GM18502 (cell line): ENCODE data around the gene AGPAT2.

Experiments used
- ATAC-seq: cut with Tn5 transposase; IDR thresholded peaks from one replicate; pipeline ENCODE4 v1.9.1; 2021; ENCODE audit warnings: mild to moderate bottlenecking; ENCODE audit not compliant: unreplicated experiment, poor library complexity

Gene AGPAT2

DNA sequence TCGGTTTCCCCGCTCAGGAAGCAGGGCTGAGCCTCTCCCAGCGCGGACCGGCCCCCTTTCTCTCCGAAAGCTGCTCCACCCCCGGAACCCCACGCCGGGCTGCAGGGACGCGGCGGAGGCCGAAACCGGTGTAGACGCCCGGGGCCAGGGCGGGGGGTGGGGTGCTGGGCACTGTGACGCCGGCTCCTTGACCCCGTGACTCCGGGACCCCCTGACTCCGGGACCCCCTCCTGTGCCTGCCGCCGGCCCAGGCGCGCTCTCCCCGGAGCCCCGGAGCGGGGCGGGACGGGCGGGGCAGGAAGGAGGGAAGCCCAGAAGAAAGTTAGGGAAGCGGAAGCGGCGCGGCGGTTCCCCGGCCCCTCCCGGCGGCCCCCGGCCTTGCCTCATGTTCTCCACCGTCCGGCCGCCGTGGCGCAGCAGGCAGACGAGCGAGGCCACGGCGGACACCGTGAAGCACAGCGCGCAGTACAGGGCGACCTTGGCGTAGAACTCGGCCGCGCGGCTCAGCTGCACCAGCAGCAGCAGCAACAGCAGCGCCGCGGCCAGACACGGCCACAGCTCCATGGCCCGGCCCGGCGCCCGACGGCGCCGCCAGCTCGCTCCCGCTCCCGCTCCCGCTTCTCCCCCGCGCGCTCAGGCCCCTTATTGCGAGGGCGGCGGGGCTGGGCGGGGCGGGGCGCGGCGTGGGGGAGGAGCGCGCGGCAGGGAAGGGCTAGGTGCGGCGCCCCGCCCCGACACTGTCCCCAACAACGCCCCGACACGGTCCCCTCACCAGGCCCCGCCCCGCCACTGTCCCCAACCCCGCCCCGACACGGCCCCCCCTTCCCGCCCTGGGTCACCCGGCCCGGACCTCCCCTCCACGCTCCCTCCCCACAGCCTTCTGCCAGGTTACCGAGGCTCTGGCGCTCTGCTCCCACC is at the start of gene AGPAT2:
TSS of gene AGPAT2 (minus strand) at position 664 of the 918 bp plus-strand sequence. CDS start at position 564, 100 bp downstream.
- peak; percentile 68 for ATAC-seq

DNA sequence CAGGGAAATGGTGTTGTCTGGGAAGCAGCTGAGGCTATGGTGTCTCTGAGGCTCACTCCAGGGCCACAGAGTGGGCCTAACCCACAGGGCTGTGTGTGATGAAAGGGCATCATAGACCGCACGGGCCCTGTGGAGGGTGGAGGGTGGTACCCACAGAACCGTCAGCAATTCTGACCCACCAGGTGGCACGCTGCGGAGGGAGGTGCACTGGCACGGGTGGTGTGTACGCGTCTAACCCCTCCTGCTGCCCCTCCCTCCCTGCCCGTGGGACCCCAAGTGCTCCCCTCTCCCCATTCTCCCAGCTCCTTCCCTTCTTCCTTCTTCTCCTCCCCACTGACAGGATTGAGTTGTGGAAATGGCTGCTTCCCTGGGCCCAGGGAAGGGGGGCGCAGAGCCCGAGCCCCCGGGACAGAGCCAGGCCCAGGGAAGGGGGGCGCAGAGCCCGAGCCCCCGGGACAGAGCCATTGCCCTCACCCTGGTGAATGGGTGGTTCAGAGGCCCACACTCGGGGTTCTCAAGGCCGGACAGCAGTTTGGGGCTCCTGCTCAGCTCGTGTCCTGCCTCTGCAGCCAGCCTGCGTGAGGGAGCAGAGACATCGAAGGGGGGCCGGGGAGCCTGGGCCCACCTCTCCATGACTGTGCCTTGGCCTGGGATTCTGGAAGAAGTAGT is 48.7 kb upstream of the AGPAT2 start:
- ATAC-seq = no peak

DNA sequence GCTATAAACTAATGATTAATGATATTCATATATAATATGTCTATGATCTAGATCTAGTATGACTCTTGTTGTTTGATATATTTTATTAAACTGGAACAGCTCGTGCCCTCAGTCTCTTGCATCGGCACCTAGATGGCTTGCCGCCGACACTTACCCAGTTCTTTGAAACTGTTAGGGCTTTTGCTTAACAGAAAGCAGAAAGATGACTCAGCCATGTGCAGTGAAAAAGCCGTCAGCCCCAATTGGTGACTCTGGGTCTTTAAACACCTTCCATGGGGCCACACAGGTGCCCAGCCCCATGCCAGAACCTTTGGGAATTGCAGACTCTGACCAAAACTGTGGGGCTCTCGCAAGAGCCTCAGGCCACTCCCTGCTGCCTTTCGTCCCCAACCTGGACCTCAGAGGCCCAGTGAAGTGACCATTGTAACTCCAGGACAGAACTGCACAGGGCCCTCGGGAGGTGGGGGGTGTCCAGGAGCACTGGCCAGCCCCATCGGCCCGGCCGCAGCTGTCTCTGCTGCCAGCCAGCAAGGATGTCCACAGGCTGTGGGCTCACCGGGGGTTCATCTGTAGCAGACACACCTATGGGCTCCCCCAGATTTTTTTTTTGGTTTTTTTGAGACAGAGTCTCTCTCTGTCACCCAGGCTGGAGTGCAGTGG is 47.7 kb upstream of the AGPAT2 start:
- no peak for ATAC-seq

DNA sequence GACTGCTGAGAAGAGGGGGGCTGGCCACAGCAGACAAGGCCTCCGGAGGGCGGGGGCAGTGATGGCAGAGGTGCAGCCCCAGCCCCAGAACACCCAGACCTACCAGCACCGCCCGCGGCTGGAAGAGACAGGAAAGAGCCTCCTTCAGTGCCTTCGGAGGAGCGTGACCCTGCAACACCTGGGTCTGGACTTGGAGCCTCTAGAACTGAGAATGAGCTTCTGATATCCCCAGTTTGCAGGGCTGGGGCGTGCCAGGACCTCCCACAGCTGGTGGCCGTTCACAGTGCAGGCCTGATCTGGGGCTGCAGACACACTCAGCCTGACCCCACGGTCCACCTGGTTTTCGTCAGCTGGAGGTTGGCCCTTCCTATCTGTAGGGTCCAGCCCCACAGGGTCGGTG is 46.4 kb upstream of the AGPAT2 start:
- no peak for ATAC-seq

DNA sequence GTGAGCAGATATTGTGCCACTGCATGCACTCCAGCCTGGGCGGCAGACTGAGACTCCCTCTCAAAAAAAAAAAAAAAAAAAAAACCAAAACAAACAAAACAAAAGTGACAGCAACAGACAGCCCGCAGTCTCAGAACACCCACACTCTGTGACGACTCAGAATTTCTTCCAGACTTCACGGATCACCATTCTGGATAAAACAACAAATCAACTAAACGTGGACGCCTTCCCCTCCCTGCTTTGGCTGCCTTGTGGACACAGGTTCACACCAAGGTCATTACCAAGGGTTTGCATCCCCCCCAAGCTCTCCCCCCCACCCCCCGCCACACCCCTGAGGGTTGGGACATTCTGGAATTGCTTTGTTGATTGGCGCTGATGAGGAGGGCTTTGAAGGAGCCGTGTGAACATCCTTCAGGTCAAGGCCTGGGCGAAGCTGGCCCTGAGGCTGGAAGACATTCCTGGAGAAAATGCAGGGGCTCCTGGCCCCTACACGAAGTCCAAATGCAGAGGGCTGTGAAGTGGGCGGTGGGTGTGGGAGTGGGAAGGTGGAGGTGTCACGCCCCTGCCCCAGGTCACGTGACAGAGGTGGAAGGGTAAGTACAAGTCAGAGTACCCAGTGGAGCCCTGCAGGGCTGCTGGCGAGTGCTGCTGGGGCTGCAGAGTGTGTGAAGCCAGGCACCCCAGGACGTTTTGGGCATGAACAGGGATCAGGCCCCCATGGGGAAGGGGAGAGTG is 45.4 kb upstream of the AGPAT2 start:
- ATAC-seq = no peak

DNA sequence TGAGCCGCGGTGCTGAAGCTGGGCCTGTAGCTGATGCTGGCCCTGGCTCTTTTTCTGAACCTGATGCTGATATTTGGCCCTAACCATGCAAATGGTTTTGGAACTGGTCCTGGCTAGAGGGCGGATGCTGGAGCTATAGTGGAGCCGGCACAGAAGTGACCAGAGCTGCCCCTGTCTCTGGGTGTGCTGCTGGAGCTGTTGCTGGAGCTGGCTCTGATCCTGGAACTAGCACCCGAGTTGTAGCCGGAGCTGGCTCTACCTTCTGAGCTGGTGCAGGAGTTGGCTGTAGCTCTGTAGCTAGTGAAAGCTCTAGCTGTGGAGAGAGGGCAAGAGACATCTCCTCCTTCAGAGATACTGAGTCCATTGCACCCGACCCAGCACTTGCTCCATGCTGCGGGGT is 42.7 kb upstream of the AGPAT2 start:
- no peak for ATAC-seq

DNA sequence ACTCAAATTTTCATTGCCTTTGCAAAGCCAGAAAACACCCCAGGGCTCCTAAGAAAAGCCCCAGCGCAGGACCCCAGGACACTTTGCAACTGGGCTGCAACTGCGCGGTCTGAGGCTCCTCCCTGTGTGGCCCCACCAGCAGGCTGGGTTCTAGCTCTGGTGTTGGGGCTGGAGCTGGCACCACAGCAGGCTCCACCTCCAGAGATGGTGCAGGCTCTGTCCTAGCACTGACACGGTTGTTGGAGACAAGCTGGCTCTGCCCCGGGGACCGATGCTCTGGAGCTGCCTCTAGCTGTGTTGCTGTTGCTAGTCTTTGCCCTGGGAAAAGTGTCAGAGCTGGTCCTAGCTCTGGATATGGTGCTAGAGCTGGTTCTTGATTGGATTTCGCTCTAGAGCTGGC is 41.9 kb upstream of the AGPAT2 start:
- ATAC-seq = no peak

DNA sequence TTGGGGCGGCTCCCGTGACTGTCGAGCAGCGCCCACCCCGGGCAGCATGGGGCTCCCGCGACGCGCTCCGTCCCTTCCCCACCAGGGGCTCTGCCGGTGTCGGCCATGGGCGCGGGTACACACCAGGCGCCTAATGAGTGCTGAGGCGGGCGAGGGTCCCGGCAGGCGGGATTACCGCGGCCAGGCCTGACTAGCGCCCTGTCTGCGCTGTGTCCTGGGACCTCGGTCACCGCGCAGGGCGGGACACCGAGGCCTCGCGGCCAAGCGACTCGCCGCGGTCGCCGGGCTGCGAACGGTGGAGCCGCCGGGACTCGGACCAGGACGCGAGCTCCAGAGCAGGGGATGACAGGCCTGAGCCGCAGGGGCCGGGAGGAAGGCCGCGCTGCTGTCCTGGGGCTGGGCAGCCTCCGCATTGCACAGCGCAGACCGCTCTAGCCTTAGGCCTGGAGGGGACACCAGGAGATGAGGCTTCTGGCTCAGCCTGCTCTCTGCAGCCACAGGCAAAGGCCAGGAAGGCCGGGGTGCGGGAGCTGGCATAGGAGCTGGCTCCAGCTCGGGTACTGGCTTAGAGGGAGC is 41.4 kb upstream of the AGPAT2 start:
- ATAC-seq = peak; percentile 19

DNA sequence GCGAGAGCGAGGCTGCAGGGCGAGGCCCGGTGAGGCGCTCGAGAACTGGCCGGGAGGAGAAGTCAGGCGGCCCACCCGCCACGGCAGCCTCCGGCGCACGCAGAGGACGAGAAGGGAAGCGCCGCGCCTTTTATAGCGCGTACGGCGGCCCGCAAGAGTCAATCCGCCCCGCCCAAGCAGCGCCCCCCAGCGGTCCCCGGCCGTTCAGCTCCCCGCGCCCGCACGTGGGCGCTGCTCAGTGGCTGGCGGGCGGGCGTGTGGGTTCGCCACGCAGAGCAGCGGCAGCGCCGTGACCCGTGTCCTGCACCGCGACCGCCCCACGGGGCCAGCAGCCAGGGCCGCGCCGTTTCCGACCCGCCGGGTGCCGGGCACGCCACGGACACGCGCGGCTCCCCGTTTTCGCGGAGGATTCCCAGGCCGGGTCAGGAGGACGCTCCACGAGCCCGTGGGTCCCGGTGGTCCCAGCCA is 40.9 kb upstream of the AGPAT2 start:
- ATAC-seq = peak; percentile 68

DNA sequence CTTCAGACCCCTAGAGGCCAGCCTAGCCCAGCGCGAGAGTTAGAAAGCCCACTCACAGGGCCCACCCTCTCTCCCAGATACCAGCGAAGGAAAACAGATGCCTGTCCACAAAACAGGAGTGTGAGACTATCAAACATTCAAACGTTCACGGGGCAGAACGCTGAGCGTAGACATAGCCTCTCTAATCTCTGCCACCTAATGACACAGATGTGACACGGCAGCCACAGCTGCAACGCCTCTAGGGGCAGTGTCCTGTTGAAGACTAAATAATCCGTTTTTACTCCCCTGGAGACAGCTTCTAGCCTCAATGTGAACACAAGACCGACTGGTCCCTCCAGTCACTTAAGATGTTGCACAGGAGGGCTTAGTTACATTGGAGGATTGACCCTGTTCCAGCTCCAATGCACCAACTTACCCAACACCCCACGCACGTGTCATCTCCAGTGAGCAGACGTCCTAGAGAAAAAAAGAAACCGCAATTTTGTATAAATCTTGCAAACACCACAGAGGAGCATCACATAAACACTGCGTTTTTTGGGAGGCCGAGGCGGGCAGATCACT is 39.5 kb upstream of the AGPAT2 start:
- ATAC-seq = no peak

DNA sequence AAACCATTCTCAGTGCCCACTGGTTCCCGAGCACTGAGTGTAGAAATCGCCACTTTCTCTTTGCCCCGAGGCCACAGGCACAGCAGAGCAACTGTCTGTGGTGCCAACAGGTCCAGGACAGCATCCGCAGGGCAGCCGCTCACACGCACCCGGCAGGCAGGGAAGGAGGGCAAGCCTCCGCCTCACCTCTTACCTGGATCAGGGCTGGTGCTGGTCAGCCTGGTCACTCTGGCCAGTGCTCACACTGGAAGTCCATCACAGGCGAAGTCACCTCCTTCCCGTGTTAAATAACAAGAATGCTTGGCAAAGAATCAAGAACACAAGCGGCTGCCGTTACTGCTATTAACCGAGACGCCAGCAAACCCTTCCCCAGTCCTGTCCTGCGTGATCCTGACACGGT is 38.9 kb upstream of the AGPAT2 start:
- ATAC-seq = no peak

DNA sequence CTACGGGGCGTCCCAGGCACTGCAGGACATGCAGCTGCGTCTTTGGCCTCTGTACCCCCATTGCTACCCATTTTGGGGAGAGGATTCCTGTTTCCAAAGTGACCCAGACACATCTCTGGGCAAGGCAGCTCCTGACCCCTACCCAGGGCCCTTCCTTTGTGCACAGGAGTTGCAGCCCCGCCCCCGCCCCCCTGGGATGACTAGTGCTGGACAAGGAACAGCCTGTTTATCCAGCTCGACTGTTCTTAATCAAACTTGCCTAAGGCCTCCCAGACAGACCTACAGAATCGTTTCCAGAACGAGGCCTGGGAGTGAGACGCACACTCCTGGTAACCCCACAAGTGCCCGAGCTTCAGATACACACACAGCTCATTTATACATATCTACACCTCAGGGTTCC is 38.4 kb upstream of the AGPAT2 start:
- ATAC-seq = no peak

DNA sequence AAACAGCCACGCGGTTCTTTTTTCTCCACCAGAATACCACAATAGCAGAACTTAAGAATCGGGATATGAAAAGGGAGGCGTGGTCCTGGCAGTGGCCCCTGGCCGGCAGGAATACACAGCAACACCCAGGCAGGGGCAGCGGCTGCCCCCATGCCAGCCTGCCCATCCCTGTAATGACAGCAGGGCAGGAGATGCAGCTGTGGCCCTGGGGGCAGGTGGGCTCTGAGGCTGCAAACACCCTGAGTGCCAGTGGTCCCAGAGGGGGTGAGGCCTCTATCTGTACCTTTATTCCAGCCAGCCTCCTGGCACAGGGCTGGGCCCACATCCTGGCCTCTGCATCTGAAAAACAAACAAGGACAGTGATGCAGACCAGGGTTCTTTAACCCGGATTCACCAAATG is 37.5 kb upstream of the AGPAT2 start:
- ATAC-seq = no peak

DNA sequence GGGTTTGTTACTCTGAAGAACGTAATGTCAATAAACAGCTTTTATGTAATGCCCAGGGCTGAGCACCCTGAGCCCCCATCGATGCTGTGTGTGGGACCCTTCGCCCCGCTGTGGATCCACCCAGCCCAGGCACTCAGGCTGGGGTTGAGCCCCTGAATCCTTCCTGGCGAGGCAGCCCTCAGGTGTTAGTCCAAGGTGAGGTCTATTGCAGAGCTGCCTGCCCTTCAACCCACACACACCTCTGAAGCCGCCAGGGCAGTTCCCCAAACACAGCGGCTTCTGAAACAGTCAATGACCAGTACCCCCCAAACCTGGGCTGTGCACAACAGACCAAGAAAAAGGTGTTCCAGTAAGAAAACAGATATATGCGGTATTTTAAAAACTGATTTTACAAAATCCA is 36.7 kb upstream of the AGPAT2 start:
- no peak for ATAC-seq

DNA sequence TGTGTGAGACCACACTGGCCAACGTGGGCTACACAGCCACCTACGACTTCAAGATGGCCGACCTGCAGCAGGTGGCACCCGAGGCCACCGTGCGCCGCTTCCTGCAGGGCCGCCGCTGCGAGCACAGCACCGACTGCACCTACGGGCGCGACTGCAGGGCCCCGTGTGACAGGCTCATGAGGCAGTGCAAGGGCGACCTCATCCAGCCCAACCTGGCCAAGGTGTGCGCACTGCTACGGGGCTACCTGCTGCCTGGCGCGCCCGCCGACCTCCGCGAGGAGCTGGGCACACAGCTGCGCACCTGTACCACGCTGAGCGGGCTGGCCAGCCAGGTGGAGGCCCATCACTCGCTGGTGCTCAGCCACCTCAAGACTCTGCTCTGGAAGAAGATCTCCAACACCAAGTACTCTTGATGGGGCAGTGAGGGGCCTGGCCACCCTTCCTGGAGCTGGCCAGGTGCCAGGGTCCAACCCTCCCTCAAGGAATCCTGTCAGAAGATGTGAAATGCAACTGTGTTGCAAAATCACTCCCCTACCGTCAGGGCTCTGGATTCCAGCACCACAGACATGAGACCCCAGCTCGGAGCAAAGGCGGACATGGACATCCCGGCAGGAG is 36.2 kb upstream of the AGPAT2 start:
- ATAC-seq = no peak

DNA sequence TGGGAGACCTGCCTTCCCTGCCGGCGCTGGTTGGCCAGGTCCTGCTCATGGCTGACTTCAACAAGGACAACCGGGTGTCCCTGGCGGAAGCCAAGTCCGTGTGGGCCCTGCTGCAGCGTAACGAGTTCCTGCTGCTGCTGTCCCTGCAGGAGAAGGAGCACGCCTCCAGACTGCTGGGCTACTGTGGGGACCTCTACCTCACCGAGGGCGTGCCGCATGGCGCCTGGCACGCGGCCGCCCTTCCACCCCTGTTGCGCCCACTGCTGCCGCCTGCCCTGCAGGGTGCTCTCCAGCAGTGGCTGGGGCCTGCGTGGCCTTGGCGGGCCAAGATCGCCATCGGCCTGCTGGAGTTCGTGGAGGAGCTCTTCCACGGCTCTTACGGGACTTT is 35.7 kb upstream of the AGPAT2 start:
- no peak for ATAC-seq

DNA sequence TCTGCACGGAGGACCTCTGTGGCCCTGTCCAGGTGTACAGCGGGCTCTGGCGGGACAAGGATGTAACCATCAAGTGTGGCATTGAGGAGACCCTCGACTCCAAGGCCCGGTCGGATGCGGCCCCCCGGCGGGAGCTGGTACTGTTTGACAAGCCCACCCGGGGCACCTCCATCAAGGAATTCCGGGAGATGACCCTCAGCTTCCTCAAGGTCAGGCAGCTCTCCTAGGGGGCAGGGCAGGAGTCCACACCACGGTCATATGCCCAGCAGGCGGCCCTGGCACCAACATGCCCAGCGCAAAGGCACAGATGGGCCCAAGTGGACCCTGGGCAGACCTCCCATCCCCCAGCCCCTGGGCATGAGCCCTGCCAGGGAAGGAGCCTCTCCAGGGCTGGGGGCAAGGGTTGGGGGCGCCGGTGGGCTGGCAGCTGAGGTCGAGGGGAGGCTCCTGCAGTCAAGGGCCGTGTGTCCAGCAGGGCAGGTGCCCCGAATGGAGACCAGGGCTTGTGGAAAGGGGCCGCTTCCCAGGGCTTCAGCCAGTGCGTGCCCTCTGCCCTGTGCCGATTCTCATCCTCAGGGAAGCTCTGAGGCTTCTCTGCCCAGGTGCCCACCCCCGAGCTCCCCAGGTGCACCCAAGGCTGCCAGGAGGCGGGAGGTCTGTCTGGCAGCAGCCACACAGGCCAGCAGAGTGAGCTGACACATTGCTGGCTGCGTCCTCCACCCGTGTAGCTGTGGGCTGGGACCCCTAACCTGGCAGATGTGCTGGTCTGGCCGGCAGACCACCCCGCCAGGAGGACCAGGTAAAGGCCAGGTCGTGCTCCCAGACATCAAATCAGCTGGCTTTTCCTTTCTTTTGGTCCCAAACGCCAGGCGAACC is 35.1 kb upstream of the AGPAT2 start:
- ATAC-seq = no peak

DNA sequence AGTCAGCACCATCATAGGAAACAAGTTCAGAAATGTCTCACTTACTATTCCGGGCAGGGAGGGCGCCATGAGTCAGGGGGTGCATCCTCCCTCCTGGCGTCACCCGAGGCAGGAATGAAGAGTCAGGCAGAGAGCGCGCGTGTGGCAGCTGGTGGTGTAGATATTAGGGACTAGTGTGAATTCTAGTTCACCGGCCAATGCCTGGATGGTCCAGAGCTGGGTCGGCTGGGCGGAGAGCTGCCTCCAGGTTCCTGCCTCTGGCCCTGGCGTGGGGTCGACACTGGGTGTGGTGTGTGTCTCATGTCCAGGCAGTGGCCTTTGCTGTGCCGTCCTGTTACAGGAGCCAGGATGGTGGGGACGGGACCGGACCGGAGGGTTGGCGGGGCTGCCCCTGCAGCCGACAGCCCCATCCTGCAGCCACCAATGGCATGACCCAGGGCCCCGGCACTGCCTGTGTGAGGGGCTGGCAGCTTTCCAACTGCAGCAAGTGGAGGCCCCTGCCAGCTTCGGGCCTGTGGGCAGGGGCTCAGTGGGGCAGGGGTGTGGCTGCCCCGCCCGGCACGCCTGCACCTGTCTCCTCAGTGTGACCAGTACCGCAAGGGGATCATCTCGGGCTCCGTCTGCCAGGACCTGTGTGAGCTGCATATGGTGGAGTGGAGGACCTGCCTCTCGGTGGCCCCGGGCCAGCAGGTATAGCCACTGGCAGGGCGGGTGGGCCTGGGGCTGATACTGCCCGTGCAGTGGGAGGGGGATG is 34.3 kb upstream of the AGPAT2 start:
- ATAC-seq = no peak
